ENCODE results near the gene RAD51B. TPM values are rescaled to one million over a fixed set of nuclear protein-coding genes. Genes with fewer than 3 reads are reported as not detected.

Gene RAD51B
- polyA plus RNA-seq, 3 donors = 3.6 to 11.6 (median 9.4) TPM

DNA sequence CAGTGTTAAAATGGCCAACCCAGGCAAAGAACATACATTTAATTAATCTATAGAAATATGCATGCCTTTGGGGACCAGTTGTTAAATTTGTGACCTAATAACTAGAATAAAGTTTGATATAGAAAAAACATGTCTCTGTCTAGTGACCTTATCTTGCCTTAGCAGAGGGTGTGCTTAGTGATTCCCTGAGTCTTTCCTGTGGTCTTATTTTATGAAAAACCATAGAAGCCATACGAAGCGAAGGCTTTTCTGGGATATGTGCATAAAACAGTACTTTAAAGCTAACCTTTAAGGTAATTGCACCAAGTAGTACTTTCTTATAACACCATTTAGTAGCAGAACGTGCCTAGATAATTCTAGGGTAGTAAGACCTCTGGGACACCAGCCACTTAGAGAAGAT, 593.9 kb downstream of the RAD51B start:
- Histone ChIP-seq H3K27me3 (ENCODE audit: control insufficient read depth in 2 of 2, insufficient read depth in 2 of 2, low read length in 2 of 2) (no peaks in the 10 kb centered on the region), H4K20me1 (ENCODE audit: insufficient read depth, low read length) (no peaks in the 10 kb centered on the region), H3K4me3 (replicated peaks in 1 of 3; ENCODE audit: low read depth in 2 of 3, low read length in 3 of 3) (no peak overlapping the region), H3K9me3 (replicated peaks in 1 of 2; ENCODE audit: control insufficient read depth in 1 of 2, insufficient read depth in 1 of 2, low read length in 2 of 2) (no peaks in the 10 kb centered on the region), H3K36me3 (replicated peaks in 1 of 2; ENCODE audit: control insufficient read depth in 1 of 2, insufficient read depth in 2 of 2, low read length in 2 of 2) (no peaks in the 10 kb centered on the region), H3K79me2 (ENCODE audit: insufficient read depth, low read length) (no peaks in the 10 kb centered on the region), H3K4me2 (replicated peaks; ENCODE audit: extremely low read depth, low read length, poor library complexity, severe bottlenecking) (no peak overlapping the region), H2AFZ (ENCODE audit: insufficient read depth, low read depth, low read length, poor library complexity, severe bottlenecking) (no peak overlapping the region), H3K27ac (ENCODE audit: low read depth in 1 of 2, low read length in 2 of 2) (no peak overlapping the region), H3K4me1 (ENCODE audit: control insufficient read depth in 1 of 2, insufficient read depth in 2 of 2, low read length in 2 of 2) (peaks cover 9 to 13% of the 10 kb centered on the region in 2 donors), H3K9ac (ENCODE audit: insufficient read depth, low read length, poor library complexity, severe bottlenecking) (no peak overlapping the region)
- Mint-ChIP-seq H3K27ac (no peak overlapping the region), H3K27me3 (ENCODE audit: low read depth in 3 of 3) (peaks cover 0 to 2% (median 0%) of the 10 kb centered on the region in 3 donors), H3K4me3 (no peak overlapping the region), H3K36me3 (peaks cover 0 to 7% of the 10 kb centered on the region in 2 donors), H3K4me1 (peaks cover 11% of the 10 kb centered on the region), H3K9me3 (peaks cover 0 to 2% (median 0%) of the 10 kb centered on the region in 7 donors)
- no peak for DNase-seq
- no CpG with 5 or more reads among the region's 3 CpGs for WGBS (ENCODE audit: insufficient coverage)
- TF ChIP-seq, protein P1, sequence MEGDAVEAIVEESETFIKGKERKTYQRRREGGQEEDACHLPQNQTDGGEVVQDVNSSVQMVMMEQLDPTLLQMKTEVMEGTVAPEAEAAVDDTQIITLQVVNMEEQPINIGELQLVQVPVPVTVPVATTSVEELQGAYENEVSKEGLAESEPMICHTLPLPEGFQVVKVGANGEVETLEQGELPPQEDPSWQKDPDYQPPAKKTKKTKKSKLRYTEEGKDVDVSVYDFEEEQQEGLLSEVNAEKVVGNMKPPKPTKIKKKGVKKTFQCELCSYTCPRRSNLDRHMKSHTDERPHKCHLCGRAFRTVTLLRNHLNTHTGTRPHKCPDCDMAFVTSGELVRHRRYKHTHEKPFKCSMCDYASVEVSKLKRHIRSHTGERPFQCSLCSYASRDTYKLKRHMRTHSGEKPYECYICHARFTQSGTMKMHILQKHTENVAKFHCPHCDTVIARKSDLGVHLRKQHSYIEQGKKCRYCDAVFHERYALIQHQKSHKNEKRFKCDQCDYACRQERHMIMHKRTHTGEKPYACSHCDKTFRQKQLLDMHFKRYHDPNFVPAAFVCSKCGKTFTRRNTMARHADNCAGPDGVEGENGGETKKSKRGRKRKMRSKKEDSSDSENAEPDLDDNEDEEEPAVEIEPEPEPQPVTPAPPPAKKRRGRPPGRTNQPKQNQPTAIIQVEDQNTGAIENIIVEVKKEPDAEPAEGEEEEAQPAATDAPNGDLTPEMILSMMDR (IDR thresholded peaks at IDR 0.05) = no peak
- intact Hi-C loops (cut with micrococcal nuclease) = loop anchor here in 1 of 2 donors (5.0 kb wide), 1 partner anchor 56 kb away; no protein-coding TSS in a partner anchor

DNA sequence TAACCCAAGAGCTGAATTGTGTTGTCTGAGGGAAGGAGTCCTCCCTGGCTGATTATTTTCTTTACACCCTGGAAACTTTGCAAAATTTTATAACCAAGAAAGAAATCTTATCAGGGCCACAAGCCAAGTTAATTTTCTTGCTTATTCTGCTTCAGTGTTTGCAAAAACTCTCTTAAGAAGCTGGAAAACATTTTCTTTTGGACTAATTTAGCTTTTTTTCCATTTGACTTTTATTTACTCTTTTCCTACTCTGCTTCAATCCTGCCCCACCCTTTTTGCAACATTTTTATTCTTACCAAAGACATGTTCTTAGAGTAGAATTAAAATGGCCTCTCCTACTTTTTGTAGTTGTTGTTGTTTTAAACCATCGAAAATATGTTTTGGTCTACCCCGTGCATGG, 594.5 kb downstream of the RAD51B start:
- Histone ChIP-seq H3K9ac (ENCODE audit: insufficient read depth, low read length, poor library complexity, severe bottlenecking) (no peak overlapping the region), H3K27me3 (ENCODE audit: control insufficient read depth in 2 of 2, insufficient read depth in 2 of 2, low read length in 2 of 2) (no peaks in the 10 kb centered on the region), H2AFZ (ENCODE audit: insufficient read depth, low read depth, low read length, poor library complexity, severe bottlenecking) (no peak overlapping the region), H4K20me1 (ENCODE audit: insufficient read depth, low read length) (no peaks in the 10 kb centered on the region), H3K27ac (ENCODE audit: low read depth in 1 of 2, low read length in 2 of 2) (no peak overlapping the region), H3K4me3 (replicated peaks in 1 of 3; ENCODE audit: low read depth in 2 of 3, low read length in 3 of 3) (no peak overlapping the region), H3K4me2 (replicated peaks; ENCODE audit: extremely low read depth, low read length, poor library complexity, severe bottlenecking) (no peak overlapping the region), H3K36me3 (replicated peaks in 1 of 2; ENCODE audit: control insufficient read depth in 1 of 2, insufficient read depth in 2 of 2, low read length in 2 of 2) (no peaks in the 10 kb centered on the region), H3K4me1 (ENCODE audit: control insufficient read depth in 1 of 2, insufficient read depth in 2 of 2, low read length in 2 of 2) (peaks cover 5 to 8% of the 10 kb centered on the region in 2 donors), H3K79me2 (ENCODE audit: insufficient read depth, low read length) (no peaks in the 10 kb centered on the region), H3K9me3 (replicated peaks in 1 of 2; ENCODE audit: control insufficient read depth in 1 of 2, insufficient read depth in 1 of 2, low read length in 2 of 2) (no peaks in the 10 kb centered on the region)
- H3K36me3 Mint-ChIP-seq = peaks cover 0 to 7% of the 10 kb centered on the region in 2 donors
- no peak overlapping the region for H3K4me3 Mint-ChIP-seq
- TF ChIP-seq, protein P1 (IDR thresholded peaks at IDR 0.05) = no peak
- DNase-seq = no peak
- no peak overlapping the region for H3K27ac Mint-ChIP-seq
- H3K27me3 Mint-ChIP-seq (ENCODE audit: low read depth in 3 of 3) = peaks cover 0 to 2% (median 0%) of the 10 kb centered on the region in 3 donors
- WGBS (ENCODE audit: insufficient coverage) = 100% methylated on average over 2 of the region's 2 CpGs
- peaks cover 0 to 2% (median 0%) of the 10 kb centered on the region in 7 donors for H3K9me3 Mint-ChIP-seq
- intact Hi-C loops (cut with micrococcal nuclease) = loop anchor here in 1 of 2 donors (5.0 kb wide), 1 partner anchor 57 kb away; no protein-coding TSS in a partner anchor
- H3K4me1 Mint-ChIP-seq = peaks cover 8% of the 10 kb centered on the region
